Stimulated activated CD4-positive, alpha-beta T cell treated with anti-CD3 and anti-CD28 coated beads, Interleukin-1b, Interleukin-23, amount 100 ng/mL, for 24 hours (primary cell): ENCODE measurements around the gene IFI30.
A peak's percentile ranks its signal among the peaks of the same experiment; 100 is the strongest.

Experiments
- DNase-seq, 4 experiments: peaks; one replicate each; pipeline ENCODE4 v3.0.0-alpha.2; 2020; ENCODE audit warnings: low read depth in 4 of 4, low spot score in 1 of 4

IFI30 gene

DNA sequence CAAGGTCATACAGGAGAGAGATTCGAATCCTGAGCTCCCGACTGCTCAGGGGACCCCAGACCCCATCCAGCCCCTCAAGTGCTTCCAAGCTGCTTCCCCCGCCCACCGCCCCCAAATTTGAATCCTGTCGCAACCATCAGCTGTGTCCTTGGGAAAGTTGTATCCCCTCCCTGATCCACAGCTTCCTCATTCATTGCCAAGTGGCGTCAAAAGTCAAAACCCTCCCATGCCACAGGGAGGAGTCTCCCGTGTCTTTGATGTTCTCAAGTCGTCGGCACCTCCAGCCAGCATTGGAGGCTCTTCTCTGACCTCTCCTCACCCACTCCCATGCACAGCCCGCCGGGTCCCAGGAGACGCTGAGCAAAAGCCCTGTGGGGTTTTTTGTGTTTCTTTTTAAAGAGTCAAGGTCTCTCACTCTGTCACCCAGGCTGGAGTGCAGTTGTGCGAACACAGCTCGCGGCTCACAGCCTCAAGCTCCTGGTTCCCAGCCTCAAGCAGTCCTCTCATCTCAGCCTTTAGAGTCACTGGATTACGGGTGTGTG is 2.8 kb upstream of the IFI30 start:
- DNase-seq = no peak

DNA sequence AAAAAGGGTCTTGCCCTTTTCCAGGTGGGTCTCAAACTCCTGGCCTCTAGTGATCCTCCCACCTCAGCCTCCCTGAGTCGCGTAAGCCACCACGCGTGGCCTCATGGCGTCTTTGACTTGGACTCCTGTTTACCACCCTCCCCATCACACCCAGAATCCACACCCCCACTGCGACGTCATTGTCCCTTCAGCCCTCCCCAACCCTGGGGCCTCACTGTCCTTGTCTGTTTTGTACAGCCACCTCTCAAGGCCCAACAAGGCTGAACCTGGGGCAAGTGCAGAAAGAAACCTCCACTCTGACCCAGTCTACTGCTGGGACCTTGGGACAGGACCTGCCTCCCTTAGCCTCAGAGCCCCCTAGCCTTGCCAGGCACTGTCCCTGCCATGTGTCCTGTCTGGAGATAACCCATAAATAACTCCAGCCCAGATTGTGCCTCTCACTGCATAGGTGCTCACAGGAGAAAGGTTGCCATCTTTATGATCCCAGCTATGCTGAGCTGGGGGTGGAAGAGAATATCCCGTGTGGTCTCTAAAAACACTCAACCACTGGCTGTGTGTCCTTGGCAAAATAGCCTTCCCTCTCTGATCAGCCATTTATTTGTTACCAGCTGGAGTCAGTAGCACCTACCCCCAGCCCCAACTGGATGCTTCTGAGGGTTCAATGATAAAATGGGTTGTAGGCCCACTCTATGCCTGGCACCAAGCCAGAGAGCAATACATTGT is 1.8 kb upstream of the IFI30 start:
- no peak for DNase-seq

DNA sequence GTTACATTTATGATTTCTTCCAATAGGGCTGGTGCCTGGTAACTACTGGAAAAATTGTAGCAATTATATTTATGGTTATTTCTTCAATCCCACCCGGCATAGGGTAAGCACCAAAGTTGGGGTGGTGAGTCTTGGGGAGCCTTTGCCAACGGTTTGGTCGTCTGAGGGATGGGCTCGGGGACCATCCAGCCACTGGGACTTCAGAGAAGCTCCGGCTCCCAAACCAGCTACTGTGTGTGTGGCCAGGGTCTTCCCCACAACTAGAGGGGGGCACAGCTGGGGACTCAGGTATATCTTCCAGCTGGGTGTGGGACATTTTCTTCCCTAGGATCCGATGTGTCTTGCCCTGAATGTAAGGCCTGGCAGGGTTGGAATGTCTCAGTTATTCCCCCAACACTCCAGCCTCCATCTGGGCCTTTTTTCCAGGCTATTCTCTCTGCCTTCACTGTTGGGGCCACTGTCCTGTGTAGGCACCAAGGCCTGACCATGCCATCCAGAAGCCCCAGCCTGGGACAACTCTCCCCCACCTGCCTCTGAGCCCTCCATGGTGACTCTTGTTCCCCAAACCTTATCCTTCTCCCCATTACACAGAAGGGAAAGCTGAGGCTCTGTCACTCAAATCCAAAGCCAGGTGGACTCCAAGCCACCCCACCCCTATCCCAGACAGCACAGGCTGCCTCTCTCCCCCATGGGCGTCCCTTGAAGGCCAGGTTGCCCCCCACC is 1.1 kb upstream of the IFI30 start:
- DNase-seq = no peak

DNA sequence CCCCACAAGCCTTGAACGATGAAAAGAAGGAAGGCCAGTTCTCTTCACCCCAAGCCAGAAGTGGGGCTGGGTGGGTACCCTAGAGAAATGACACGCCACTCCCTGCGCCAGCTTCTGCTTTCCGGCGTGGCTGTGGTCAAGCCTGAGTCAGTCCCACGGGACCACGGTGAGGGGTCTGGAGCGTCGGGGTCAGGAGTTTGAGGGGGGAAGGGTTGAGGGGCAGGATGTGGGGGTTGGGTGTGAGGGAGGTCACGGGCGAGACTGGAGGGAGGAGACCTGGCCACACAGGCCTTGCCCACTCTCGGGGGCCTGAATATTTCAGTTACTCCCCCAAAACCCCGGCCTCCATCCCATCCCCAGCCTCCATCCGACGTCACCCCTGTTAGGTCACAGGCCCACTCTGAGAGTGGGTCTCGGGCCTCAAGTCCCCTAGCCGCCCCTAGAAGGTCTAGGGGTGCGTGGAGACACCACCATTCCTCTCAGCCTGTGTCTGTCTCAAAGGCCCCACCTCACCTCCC is 500 bp upstream of the IFI30 start:
- no peak for DNase-seq

DNA sequence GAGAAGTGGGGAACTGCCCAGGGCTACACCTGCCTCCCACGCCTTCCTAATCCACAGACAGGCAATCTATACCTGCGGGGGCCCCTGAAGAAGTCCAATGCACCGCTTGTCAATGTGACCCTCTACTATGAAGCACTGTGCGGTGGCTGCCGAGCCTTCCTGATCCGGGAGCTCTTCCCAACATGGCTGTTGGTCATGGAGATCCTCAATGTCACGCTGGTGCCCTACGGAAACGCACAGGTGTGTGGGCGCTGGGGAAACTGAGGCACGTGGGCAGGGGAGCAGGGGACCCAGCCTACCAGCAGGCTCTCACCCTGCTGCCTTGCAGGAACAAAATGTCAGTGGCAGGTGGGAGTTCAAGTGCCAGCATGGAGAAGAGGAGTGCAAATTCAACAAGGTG is 1.4 kb downstream of the IFI30 start:
- no peak for DNase-seq

DNA sequence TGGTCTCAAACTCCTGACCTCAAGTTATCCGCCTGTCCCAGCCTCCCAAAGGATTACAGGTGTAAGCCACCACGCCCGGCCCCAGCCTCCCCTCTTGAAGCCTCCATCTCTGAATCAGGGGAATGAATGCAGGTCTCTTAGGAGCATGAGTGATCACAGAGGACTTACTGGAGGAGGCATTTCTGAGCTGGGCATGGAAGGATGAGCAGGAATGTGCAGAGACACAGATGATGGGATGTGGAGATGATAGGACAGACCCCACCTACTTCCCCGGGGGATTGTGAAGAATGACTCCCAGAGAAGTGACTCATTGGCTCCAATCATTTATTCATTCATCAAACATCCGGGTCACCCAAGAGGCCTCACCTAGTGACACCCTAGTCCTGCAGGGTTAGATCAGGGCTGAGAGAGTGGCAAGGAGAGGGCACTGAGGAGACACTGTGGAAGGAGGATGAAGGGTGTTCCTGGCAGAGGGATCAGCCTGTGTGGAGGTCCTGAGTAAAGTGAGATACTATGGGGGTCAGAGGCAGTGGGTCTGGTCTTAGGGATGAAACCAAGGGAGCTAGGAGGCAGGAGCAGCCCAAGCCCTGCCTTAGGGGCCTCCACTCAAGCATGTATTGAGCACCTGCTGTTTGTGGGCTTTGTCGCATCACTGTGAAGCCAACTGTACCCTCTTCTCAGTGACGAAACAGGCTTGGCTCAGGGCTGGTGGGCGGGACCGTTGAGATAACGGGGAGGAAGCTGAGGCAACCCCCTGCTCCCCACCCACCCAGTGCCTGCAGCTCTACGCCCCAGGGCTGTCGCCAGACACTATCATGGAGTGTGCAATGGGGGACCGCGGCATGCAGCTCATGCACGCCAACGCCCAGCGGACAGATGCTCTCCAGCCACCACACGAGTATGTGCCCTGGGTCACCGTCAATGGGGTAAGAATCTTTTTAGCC is 3.0 kb downstream of the IFI30 start:
- DNase-seq = no peak

DNA sequence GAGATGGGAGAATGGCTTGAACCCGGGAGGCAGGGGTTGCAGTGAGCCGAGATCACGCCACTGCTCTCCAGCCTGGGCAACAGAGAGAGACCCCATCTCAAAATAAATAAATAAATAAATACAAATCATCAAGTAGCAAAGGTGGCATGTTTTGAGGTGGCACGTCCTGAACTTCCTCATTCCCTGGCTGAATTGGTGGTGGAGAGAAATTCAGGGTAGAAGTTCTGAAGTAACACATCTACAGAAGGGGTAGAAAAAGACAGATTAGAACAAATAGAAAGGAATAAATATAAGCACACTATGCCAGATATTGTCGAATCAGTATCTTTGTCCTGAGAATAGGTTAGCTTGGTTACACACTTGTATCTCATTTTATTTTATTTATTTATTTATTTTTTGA is 6.3 kb downstream of the IFI30 start:
- no peak for DNase-seq

DNA sequence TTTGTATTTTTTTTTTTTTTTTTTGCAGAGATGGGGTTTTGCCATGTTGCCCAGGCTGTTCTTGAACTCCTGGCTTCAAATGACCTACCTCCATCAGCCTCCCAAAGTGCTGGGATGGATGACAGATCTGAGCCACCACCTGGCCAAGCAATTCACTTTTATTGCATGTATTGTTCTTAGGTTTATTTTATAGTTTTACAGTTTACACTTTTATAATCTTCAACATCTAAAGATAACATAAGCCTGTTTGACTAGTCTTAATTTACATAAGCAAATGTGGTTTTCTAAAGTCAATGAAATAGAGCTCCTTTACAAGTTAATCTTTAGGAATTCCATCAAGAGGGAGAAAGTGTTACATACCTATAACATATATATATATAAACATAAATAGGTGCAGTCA is 9.9 kb downstream of the IFI30 start:
- no peak for DNase-seq

DNA sequence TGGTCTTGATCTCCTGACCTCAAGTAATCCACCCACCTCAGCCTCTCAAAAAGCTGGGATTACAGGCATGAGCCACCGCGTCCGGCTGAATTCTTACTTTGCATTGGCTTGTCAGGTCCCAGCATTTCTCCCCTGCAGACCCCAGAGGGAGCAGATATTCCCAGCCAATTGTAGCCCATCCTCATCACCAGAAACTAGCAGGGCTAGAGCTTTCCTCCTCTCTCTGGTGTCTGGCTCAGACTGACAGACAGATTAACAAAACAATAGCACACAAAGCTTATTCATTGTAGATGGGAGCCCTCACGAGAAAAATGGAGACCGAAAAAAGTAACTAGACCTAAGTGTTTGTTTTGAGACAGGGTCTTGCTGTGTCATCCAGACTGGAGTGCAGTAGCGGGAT is 11.9 kb downstream of the IFI30 start:
- DNase-seq = no peak

DNA sequence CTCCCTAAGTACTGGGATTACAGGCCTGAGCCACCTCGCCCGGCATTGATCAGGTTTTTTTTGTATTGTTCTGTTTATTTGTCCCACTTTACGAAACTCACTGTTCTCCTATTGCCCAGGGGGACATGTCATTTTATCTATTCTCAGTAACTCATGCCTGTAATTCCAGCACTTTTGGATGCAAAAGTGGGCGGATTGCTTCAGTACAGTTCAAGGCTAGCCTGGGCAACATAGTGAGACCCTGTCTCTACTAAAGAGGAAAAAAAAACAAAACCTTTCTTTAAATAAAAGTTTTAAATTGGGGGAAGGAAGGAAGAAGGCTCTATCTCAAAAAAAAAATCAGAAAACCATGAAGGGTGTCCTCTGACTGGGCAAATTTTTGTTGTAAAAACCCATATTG is 16.7 kb downstream of the IFI30 start:
- no peak for DNase-seq

DNA sequence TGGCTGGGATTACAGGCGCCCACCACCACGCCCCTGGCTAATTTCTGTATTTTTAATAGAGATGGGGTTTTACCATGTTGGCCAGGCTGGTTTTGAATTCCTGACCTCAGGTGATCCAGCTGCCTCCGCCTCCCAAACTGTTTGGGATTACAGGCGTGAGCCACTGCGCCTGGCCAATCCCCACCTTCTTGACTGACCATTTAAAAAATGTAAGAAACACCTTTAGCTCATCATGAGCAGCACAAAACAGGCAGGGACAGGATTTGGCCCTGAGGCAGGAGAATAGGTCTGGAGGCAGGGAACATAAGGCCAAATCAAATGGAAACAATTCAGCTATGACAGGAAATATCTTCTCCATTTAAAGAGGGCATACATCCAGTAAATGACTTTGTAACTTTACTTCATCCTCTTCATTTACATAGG is 18.0 kb downstream of the IFI30 start:
- no peak for DNase-seq

DNA sequence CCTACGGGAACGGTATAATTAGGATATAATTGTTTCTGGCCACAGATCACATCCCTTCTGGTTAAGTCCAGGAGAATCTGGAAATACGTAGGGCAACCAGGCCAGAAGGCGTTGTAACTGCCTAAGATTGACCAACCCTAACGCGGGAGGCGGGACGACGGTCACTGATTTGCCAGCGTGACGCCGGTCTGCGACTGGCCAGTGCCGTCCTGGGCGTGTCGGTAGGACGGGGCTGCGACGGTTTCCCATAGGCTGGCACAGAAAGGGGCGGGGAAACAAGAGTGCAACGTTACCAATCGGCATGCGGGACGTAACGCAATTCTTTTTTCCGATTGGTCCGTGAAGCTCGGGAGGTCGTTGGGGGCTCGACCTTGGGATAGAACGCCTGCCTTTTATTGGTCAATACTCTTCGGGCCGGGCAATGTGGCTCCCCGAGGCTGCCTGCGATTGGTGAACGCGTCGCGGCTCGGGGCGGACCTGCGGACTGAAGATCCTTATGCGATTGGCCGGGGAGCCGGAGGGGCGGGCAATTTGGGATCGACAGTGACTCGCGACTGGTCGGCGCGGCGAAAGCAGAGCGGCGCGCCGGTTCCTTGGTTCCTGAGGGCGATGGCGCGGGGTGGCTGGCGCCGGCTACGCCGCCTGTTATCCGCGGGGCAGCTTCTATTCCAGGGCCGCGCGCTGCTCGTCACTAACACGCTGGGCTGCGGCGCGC is 19.2 kb downstream of the IFI30 start, which contains the start of gene MPV17L2:
Gene MPV17L2, plus strand, starts transcription at position 546 of the 715 bp plus-strand sequence. Its CDS starts 64 bp downstream, at position 610.
- peak; percentile 85 to 98 (median 96) for DNase-seq

DNA sequence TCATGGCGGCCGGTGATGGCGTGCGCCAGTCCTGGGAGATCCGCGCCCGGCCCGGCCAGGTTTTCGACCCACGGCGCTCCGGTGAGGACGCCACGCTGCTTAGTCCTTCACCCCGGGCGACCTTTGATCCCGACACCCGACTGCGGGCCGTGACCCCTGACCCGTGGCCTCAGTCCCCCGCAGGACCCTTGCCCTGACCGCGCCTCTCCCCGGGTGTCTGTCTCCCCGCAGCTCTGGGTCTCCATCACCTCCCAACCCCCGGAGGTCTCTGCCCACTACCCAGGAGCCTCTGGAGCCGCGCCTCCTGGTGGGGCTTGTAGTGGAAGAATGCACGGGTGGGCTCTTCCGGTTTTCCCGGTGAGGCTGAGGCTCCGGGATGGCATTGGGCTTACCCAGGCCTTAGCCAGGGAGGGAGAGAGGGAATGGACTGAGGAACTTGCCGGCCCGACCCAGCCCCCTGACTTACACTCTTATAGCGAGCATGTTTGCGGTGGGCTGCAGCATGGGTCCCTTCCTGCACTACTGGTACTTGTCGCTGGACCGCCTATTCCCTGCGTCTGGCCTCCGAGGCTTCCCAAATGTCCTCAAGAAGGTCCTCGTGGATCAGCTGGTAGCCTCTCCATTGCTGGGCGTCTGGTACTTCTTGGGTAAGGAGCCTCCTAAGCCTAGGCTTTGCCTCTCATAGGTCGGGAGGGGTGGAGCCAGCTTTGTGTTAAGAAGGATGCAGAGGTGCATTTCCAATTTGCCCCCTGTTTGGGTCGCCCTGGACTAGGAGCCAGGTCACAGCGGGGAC is 20.0 kb downstream of the IFI30 start:
- no peak for DNase-seq

DNA sequence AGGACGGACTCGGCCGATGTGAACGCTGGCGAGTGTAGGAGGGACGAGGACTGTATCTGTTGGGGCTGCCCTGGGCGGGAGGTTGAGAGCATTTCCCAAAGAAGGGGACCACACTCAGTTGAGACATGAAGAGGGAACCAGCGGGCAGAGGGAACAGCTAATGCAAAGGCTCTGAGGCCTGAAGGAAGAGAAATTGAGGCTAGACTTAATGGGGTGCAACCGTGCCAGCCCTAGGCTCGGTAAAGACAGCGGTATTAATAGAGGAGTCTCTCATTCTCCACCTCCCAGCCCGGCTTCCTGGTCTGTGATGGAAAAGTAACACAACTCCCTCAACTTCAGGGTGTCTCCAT is 20.5 kb downstream of the IFI30 start:
- no peak for DNase-seq

DNA sequence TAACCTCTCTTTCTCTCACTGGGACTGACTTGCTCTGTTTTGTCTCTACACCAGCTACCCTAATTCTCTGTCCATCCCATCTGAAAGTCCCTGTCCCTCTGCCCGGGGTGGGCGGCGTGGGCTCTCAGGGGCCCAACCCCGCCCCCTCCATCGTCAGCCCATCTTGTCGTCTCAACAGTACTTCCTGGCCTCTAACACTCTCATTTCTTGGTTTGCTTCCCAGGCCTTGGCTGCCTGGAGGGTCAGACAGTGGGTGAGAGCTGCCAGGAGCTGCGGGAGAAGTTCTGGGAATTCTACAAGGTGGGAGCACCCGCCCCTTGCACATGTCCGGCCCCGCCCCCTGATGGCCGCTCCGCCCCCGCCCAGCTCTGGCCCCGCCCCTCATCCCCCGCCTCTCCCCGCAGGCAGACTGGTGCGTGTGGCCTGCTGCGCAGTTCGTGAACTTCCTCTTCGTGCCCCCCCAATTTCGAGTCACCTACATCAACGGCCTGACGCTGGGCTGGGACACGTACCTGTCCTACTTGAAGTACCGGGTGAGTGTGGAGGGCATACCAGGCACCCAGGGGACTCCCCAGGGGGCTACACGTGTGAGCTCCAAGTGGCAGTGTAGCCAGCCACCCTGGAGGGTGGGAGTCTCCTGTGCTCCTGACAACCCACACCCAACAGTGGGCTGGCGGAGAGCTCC is 21.1 kb downstream of the IFI30 start:
- DNase-seq = no peak

DNA sequence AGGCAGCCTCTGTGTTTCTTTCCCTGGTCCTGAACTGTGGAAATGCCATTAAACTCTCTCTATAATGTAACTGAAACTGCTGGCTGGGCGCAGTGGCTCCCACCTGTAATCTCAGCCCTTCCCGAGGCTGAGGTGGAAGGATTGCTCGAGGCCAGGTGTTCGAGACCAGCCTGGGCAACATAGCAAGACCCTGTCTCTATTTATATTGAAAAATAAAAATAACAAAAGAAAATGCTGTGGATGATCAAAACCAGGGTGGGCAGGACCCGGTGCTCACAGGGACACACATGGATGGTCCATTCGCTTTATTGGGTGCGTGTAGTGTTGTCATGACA is 22.9 kb downstream of the IFI30 start:
- no peak for DNase-seq

DNA sequence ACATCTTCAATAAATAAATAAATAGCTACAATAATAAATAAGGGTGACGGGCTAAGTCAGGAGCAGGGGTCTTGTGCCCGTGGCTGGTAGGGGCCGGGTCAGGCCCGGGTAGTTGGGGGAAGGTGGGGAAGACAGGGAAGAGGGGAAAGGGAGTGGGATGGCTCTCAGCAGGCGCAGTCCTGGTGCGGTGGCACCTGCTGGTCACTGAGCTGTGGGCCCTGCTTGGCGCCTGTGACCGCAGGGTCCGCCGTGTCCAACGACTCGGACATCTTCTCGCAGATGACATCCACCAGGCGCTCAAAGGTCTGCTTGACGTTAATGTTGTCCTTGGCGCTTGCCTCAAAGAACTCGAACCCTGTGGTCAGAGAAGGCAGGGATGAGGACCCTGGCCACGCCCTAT is 23.7 kb downstream of the IFI30 start:
- DNase-seq = no peak

DNA sequence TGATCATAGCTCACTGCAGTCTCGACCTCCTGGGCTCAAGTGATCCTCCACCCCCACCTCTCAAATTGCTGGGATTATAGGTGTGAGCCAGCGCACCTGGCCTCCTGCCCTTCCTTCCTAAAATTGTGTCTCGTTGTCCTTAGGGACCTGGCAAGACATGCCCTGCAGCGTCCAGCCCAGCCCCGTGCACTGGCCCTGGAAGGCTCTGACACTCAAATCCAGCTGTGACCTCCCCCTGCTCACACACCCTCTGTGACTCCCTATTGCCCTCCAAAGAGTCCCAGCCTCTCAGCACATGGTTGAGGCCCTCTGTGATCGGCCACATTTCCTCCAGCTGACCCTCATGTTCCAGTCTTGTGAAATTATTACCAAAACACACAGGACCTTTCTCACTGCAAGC is 24.3 kb downstream of the IFI30 start:
- DNase-seq = no peak

DNA sequence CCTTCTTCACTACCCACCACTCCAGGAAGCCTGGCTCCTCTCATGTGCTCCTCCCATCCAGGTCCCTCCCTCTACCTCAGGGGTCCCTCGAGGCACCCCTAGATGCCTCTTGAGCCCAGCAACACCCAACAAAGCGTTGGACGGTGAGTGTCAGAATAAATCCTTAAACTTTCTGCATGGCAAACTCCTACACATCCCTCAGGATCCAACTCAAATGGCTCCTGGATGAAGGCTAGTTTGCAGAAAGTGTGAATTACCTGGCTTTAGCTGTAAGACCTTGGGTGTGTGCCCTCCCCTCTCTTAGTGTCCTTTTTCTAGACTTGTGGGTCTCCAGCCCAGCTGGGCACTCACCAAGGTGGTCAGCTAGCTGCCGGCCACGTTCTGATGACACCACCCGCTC is 24.8 kb downstream of the IFI30 start:
- DNase-seq = no peak
